HG02840 (cell line): Measurements from ENCODE around the gene MTFMT.
A peak's percentile ranks its signal among the peaks of the same experiment; 100 is the strongest.
"Not testable (repeated sequence)": the region's sequence is repeated elsewhere in the genome, so short reads cannot be mapped to it uniquely, and the experiment has no call there.

Source experiments
- ATAC-seq: cut with Tn5 transposase; IDR thresholded peaks from one replicate; pipeline ENCODE4 v1.9.1; 2021; ENCODE audit warnings: mild to moderate bottlenecking, moderate library complexity, moderate number of reproducible peaks; ENCODE audit not compliant: unreplicated experiment, low FRiP score

The MTFMT gene

GRCh38 chr15:65060641-65061397, 31.4 kb upstream of the MTFMT start:
- no peak for ATAC-seq

- ATAC-seq, result no peak
Measured at GRCh38 chr15:65059931-65060596, 30.6 kb upstream of the MTFMT start.

- ATAC-seq, result no peak
Measured at GRCh38 chr15:65059369-65059750, 29.9 kb upstream of the MTFMT start.

DNA sequence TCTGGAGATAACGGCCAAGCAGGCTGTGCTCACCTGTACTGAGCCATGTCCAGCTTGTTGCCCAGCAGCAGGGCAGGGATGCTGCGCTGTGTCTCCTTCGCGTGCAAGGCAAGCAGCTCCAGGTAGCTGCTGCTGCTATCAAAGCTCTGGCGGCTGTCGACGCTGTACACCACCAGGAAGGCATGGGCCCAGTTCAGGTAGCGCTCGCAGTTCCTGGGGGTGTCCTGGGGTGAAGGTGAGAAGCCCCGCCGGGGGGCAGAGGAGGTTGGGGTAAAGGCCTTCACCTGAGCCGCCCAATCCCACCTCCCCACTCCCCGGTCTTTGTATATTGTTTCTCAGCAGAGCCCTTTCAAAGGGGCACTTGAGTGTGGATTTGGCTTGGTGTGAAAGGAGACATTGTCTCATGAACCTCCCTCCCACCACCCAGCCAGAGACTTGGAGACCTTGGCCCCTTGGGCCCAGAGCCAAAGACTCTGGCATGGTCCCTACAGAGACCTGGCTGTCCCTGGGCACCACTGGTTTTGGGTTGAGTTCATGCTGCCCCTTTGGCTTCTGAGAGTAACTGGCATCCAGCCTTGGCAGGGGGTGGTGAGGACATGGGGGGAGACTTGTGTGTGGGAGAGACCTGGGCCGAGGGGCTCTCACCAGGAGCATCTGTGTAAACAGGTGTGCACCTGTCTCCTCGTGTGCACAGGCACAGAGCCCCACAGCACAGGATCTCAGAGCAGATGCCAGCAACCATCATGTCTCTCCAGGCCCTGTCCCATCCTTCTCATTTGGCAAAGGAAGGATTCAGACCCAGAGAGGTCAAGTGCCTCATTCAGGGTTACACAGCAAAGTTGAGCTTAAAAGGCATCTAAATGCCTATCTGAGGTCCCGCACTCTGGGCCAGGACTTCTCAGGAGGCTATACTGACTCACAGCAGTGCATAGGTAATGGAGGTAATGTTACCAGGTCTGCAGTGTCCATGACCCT, 29.2 kb upstream of the MTFMT start:
- ATAC-seq, result no peak

DNA sequence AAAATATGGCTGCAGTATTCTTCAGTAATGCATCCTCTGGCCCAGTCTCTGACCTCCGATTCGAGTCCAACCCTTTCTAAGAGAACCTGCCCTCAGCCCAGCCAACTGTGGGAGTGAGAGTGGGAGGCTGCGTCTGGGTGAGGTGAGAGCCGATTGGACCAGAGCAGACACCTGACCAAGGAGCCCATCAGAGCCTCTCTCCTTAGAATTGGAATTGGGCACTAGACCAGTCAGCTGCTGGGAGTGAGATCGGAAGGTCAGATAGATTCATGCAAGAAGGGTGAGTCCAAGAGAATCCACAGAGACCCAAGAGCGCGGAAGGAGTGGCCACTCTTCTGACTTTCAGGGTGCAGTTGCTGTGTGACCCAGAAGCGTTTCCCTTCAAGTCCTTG, 28.1 kb upstream of the MTFMT start:
- no peak for ATAC-seq

DNA sequence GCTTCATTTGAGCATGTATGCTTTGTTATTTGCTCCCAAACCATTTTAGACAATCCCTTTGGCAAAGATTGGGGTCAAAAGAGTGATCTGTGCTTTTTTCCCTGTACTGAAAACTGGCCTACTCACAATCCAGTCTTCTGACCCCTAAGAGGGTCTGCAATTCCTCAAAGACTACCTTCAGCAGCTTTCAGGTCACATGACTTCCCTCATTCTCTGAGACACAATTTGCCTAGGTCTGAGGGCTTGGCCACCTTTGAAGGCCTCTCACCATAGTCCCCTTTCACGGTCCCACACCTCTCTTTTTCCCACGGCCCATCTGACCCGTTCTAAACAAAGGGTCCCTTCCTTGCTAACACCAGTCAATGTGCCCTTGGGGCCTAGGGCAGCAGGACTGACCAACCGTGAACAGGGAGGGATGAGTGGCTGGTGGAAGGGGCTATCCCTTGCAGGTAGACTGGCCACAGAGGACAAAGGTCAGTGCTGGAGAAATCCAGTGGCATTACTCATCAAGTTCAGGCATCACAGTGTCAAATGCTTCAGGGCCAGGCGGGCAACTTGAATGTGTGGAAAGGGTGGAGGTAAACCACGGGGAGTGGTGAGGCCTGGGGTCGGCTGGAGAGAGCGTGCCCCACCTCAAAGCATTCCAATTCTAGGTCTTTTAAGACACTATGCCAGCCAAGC, 27.6 kb upstream of the MTFMT start:
- no peak for ATAC-seq

- no peak for ATAC-seq
Measured at GRCh38 chr15:65056106-65056505, 26.7 kb upstream of the MTFMT start.

DNA sequence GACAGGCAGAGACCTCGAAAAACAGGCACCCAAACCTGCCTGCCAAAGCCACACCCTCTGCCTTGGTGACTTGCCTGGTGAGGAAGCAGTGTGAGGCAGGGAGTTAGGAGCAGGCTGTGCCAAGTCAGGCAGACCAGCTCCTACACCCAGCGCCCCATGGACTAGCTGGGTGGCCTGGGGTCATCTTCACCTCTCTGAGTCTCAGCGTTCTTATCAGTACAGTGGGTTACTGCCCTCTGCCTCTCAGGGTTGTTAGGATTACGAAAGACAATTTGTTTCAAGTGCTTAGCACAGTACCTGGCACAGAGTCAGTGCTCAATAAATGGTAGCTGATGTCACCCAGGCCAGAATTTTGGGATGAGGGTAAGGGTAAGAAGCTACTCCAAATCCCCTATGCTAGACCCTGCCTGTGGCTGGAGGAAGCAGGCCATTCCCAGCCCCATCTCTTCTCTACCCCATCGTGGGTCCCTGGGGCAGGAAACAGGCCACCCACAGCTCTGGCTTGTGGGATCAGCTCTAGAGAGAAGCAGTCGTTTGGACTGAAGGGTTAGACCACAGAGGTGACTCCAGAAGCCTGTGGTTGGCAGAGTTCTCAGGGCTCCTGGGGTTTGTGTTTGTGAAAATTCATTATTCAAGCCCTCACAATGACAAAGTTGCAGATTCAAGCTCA, 25.9 kb upstream of the MTFMT start:
- no peak for ATAC-seq

GRCh38 chr15:65054333-65055200, 25.1 kb upstream of the MTFMT start:
- no peak for ATAC-seq

DNA sequence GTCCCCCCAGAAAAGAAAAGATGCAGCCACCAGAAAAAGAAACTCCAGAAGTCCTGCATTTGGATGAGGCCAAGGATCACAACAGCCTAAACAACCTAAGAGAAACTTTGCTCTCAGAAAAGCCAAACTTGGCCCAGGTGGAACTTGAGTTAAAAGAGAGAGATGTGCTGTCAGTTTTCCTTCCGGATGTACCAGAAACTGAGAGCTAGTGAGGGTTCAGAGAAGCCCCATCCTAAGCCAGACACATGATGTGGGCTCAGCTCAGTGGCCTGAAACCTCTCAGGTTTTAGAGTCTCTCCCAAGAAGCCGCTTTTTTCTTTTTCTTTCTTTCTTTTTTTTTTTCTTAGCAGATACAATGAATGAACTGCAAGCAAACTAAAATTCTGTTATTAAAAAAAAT, 23.5 kb upstream of the MTFMT start:
- no peak for ATAC-seq

- no peak for ATAC-seq
Measured at GRCh38 chr15:65051266-65051665, 21.8 kb upstream of the MTFMT start.

DNA sequence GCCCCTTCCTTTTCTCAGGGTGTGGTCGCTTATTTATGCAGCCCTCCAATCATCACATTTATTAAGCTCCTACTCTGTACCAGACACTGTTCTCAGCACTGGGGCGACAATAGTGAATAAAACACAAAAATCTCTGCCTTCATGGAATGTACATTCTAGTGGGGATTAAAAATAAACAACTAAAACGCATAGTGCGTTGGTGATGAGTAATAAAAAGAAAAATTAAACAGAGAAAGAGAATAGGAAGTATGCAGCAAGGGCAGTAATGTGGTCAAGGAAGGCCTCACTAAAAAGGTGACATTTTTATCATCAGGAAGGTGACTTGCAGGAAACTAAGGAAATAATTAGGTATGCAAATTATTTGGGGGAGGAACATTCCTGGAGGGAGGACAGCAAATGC, 20.8 kb upstream of the MTFMT start:
- ATAC-seq, result no peak

DNA sequence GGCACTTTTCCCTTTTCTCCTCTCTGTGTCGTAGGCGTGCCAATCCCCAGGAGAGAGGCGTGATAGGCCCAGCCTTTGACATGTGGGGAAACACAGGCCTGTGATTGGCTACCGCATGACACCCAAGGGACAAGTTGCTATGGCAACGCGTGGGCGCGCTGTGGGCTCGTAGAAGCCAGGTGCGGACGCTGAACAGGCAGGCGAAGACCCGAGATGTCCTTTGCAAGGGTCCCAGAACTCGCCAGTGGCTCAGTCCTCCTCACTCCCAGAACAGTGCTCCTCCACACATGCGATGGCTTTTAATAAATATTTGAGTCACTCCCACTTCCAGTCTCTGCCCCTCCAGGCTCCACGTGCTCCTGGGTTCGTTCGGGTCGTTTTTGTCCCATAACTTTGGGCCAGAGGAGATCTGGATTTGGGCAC, 20.0 kb upstream of the MTFMT start:
- peak; percentile 71 for ATAC-seq

GRCh38 chr15:65048241-65048640, 18.8 kb upstream of the MTFMT start:
- ATAC-seq, result no peak

- ATAC-seq, result no peak
Measured at GRCh38 chr15:65044724-65045481, 15.5 kb upstream of the MTFMT start, which contains the start of gene SLC51B. SLC51B (plus strand) TSS chr15:65045387; CDS start chr15:65050005, 4,618 bp downstream.

DNA sequence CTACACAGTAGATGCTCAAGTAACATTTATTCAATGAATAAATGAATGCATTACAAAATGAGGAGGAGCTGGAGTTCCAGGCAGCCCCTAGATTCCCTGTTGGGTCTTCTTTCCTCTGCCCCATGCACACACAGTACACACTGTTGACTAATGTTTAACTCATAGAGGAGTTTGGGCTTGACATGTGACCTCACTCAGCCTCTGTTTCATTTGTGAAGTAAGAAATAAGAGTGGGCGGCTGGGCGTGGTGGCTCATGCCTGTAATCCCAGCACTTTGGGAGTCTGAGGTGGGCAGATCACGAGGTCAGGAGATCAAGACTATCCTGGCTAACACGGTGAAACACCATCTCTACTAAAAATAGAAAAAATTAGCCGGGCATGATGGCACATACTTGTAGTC, 14.8 kb upstream of the MTFMT start:
- not testable (repeated sequence) for ATAC-seq

- no peak for ATAC-seq
Measured at GRCh38 chr15:65042776-65043327, 13.4 kb upstream of the MTFMT start.

- no peak for ATAC-seq
Measured at GRCh38 chr15:65041787-65042186, 12.3 kb upstream of the MTFMT start.
